Heart right ventricle (tissue), 16 donors: ENCODE data around the gene NKIRAS2. TPM values are rescaled to one million over a fixed set of nuclear protein-coding genes. Genes with fewer than 3 reads are reported as not detected.
A peak's percentile ranks its signal among the peaks of the same experiment; 100 is the strongest.

ENCODE experiments used
- ATAC-seq, 8 donors: fragments of 200-7000 bp; cut with Tn5 transposase; one replicate each; pipeline ENCODE4 v1.9.1; 2020; ENCODE audit warnings: mild to moderate bottlenecking in 8 of 8, moderate library complexity in 8 of 8, moderate number of reproducible peaks in 1 of 8
- DNase-seq, 2 donors: peaks; one replicate each; pipeline ENCODE4 v3.0.0-alpha.2; 2020
- H3K27ac ChIP-seq, 10 donors: fragments of 200-600 bp; sonication (generic) in 2 of 10; one replicate each; pipeline versions ENCODE4 v1.5.0 to v1.8.0; 2020 to 2022; ENCODE audit warnings: mild to moderate bottlenecking in 3 of 10
- H3K27me3 ChIP-seq, 7 donors: fragments of 200-600 bp; one replicate each; pipeline ENCODE4 v1.8.0; 2021 to 2022; ENCODE audit warnings: mild to moderate bottlenecking in 2 of 7
- H3K36me3 ChIP-seq, 9 donors: fragments of 200-600 bp; sonication (generic) in 1 of 9; one replicate each; pipeline versions ENCODE4 v1.5.0 to v1.8.0; 2020 to 2022; ENCODE audit warnings: mild to moderate bottlenecking in 2 of 9
- H3K4me1 ChIP-seq, 9 donors: fragments of 200-600 bp; sonication (generic) in 1 of 9; one replicate each; pipeline versions ENCODE4 v1.5.0 to v1.8.0; 2020 to 2022; ENCODE audit warnings: mild to moderate bottlenecking in 4 of 9
- H3K4me3 ChIP-seq, 10 donors: fragments of 200-600 bp; sonication (generic) in 2 of 10; one replicate each; pipeline versions ENCODE4 v1.5.0 to v1.8.0; 2020 to 2022; ENCODE audit warnings: mild to moderate bottlenecking in 7 of 10, moderate library complexity in 2 of 10
- H3K9me3 ChIP-seq, 11 donors: fragments of 200-600 bp in 10 of 11; sonication (generic) in 2 of 11; one replicate each; pipeline versions ENCODE4 v1.5.0 to v1.8.0; 2013 to 2022; ENCODE audit warnings: mild to moderate bottlenecking in 2 of 11, control low read depth in 1 of 11, moderate library complexity in 1 of 11
- WGBS, 2 donors: extraction: QIAGEN DNeasy Blood & Tissue Kit; methylation state at CpG; one replicate each; pipeline ENCODE4 v1.1.7; 2013; ENCODE audit warnings: inconsistent platforms in 1 of 2; 5-methylcytosine and 5-hydroxymethylcytosine counted together
- intact Hi-C, 10 donors: fragments of 100-400 bp; cut with DNase I; formaldehyde crosslinking; loops; one replicate each; pipeline versions ENCODE4 v1.11.1 to v1.14.2; 2022
- polyA plus RNA-seq, 2 donors: library from polyadenylated mRNA; stranded (reverse); fragments of 200-250 nt; gene quantifications; one replicate each; pipeline ENCODE4 v1.2.3, GENCODE V29; 2013
- total RNA-seq, 10 donors: library from RNA; stranded (reverse); fragmentation: NEBNext Ultra II Directional in 3 of 10; extraction: Animal tissue kit (Norgen Biotek cat#: 25700) in 3 of 10; gene quantifications; one replicate each; pipeline versions ENCODE4 v1.2.1 to v1.2.4, GENCODE V29; 2021 to 2023
- TF ChIP-seq, protein P1 (sequence below), 9 donors: fragments of 200-600 bp; sonication (generic) in 2 of 9; IDR thresholded peaks; one replicate each; pipeline versions ENCODE4 v1.5.0 to v1.8.0; 2021 to 2022; ENCODE audit warnings: antibody characterized with exemption in 9 of 9, mild to moderate bottlenecking in 5 of 9, moderate library complexity in 1 of 9
- donor health status: Arrhythmogenic right ventricular cardiomyopathy.
- donor health status: ischemic (EF 13 %, LVEDD 7.1; RV severe dilation, severe dysfunction).
- donor health status: healthy with polysubstance abuse.
- donor health status: DM: no; HTN: yes; CAD: no.
- donor health status: DM: no; HTN: no; CAD: no.
- donor health status: ischemic (EF 25% LVEDD 6.9; RV normal size, moderate dysfunction).
- donor health status: ischemic (EF 25% LVEDD 5.7; RV mildly dilated, moderate dysfunction).
- donor health status: healthy.
- donor health status: DM: yes; HTN: yes; CAD: no.
- donor health status: Ischemic cardiomyopathy.
- donor health status: ischemic (EF 35%, LVEDD 5.7; RV mildly dilated, moderate dysfunction).
- donor health status: nonischemic (EF 11% LVEDD 7.7; RV severe dilation, severe dysfunction).
- donor health status: DM: yes; HTN: yes; CAD: no.
- donor health status: PGD.
- donor health status: ischemic (EF 29% LVEDD 5.4; RV normal size, mild dysfunction).
- donor health status: nonischemic (EF 23%, LVEDD 6.1; RV moderate dilation, normal function).

The NKIRAS2 gene
- total and polyA plus RNA-seq, 12 donors = 50.1 to 64.1 (median 57.2) TPM

- WGBS, 2 donors = 17 to 27% methylated on average over 3 of the region's 3 CpGs
Observed at GRCh38 chr17:42071810-42072209, 51.9 kb downstream of the NKIRAS2 start.

GRCh38 chr17:42072323-42073187 is 52.7 kb downstream of the NKIRAS2 start:
- H3K27me3 ChIP-seq = peaks cover 0 to 39% (median 31%) of the 10 kb centered on the region in 7 donors
- intact Hi-C loops = no loop called here
- H3K36me3 ChIP-seq = no peaks in the 10 kb centered on the region
- TF ChIP-seq, protein P1, sequence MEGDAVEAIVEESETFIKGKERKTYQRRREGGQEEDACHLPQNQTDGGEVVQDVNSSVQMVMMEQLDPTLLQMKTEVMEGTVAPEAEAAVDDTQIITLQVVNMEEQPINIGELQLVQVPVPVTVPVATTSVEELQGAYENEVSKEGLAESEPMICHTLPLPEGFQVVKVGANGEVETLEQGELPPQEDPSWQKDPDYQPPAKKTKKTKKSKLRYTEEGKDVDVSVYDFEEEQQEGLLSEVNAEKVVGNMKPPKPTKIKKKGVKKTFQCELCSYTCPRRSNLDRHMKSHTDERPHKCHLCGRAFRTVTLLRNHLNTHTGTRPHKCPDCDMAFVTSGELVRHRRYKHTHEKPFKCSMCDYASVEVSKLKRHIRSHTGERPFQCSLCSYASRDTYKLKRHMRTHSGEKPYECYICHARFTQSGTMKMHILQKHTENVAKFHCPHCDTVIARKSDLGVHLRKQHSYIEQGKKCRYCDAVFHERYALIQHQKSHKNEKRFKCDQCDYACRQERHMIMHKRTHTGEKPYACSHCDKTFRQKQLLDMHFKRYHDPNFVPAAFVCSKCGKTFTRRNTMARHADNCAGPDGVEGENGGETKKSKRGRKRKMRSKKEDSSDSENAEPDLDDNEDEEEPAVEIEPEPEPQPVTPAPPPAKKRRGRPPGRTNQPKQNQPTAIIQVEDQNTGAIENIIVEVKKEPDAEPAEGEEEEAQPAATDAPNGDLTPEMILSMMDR (IDR thresholded peaks at IDR 0.05) = peak in 2 of 9 donors; percentile 7 to 14
- peaks cover 0 to 14% (median 5%) of the 10 kb centered on the region in 9 donors for H3K4me1 ChIP-seq
- WGBS, 2 donors = 7 to 11% methylated on average over 63 to 67 of the region's 67 CpGs
- no peak for DNase-seq
- no peak overlapping the region for H3K27ac ChIP-seq
- peak in 3 of 8 donors; percentile 32 to 50 (median 49) for ATAC-seq
- no peaks in the 10 kb centered on the region for H3K9me3 ChIP-seq
- H3K4me3 ChIP-seq = peak overlapping the region in 9 of 10 donors; percentile 18 to 43 (median 35)

More at GRCh38 chr17:42071810-42072209, 51.9 kb downstream of the NKIRAS2 start:
- TF ChIP-seq, protein P1 (IDR thresholded peaks at IDR 0.05) = no peak
- no peaks in the 10 kb centered on the region for H3K9me3 ChIP-seq
- peak overlapping the region in 5 of 10 donors; percentile 33 to 43 (median 39) for H3K4me3 ChIP-seq
- peaks cover 0 to 14% (median 5%) of the 10 kb centered on the region in 9 donors for H3K4me1 ChIP-seq
- H3K27ac ChIP-seq = no peak overlapping the region
- peaks cover 0 to 39% (median 31%) of the 10 kb centered on the region in 7 donors for H3K27me3 ChIP-seq
- DNase-seq (no peak), ATAC-seq (no peak)
- intact Hi-C loops = no loop called here
- H3K36me3 ChIP-seq = no peaks in the 10 kb centered on the region

Other genes with a start within 250 kb of the NKIRAS2 start
- gene JUP, start 233.4 kb upstream of the NKIRAS2 start, total RNA-seq = 100 to 1,000 TPM; 113 to 217 (median 156) TPM
- 10 to 100 TPM; 80.2 to 95.8 TPM for gene JUP, start 233.4 kb upstream of the NKIRAS2 start, polyA plus RNA-seq
- 1 to 10 TPM; 2.0 to 7.5 (median 3.8) TPM for gene P3H4, start 208.1 kb upstream of the NKIRAS2 start, total RNA-seq
- gene P3H4, start 208.1 kb upstream of the NKIRAS2 start, polyA plus RNA-seq = 1 to 10 TPM; 5.6 to 7.3 TPM
- 10 to 100 TPM in 4 of 10 donors, 1 to 10 TPM in 6; 4.8 to 31.8 (median 8.7) TPM for gene FKBP10, start 207.1 kb upstream of the NKIRAS2 start, total RNA-seq
- gene FKBP10, start 207.1 kb upstream of the NKIRAS2 start, polyA plus RNA-seq = 10 to 100 TPM; 27.8 to 29.3 TPM
- 10 to 100 TPM; 14.5 to 25.0 (median 20.5) TPM for gene NT5C3B, start 183.9 kb upstream of the NKIRAS2 start, total RNA-seq
- gene NT5C3B, start 183.9 kb upstream of the NKIRAS2 start, polyA plus RNA-seq = 10 to 100 TPM; 42.1 to 48.5 TPM
- gene KLHL10, start 182.3 kb upstream of the NKIRAS2 start, total RNA-seq = under 1 TPM in 4 of 10 donors, not detected in 6; 0.12 to 0.25 (median 0.18) TPM
- under 1 TPM in 1 of 2 donors, not detected in 1; 0.01 TPM for gene KLHL10, start 182.3 kb upstream of the NKIRAS2 start, polyA plus RNA-seq
- 1 to 10 TPM; 2.1 to 4.9 (median 3.6) TPM for gene KLHL11, start 154.7 kb upstream of the NKIRAS2 start, total RNA-seq
- gene KLHL11, start 154.7 kb upstream of the NKIRAS2 start, polyA plus RNA-seq = 1 to 10 TPM; 1.4 TPM
- gene ACLY, start 101.1 kb upstream of the NKIRAS2 start, total RNA-seq = 10 to 100 TPM; 22.0 to 42.2 (median 25.2) TPM
- 10 to 100 TPM; 12.1 to 27.0 TPM for gene ACLY, start 101.1 kb upstream of the NKIRAS2 start, polyA plus RNA-seq
- gene ODAD4, start 89.5 kb upstream of the NKIRAS2 start, total RNA-seq = 1 to 10 TPM in 3 of 10 donors, under 1 TPM in 7; 0.23 to 1.6 (median 0.63) TPM
- 1 to 10 TPM; 1.2 to 1.5 TPM for gene ODAD4, start 89.5 kb upstream of the NKIRAS2 start, polyA plus RNA-seq
- 10 to 100 TPM; 19.4 to 42.7 (median 26.2) TPM for gene CNP, start 53.3 kb upstream of the NKIRAS2 start, total RNA-seq
- 10 to 100 TPM; 17.2 to 25.6 TPM for gene CNP, start 53.3 kb upstream of the NKIRAS2 start, polyA plus RNA-seq
- gene DNAJC7, start 2.7 kb upstream of the NKIRAS2 start, total RNA-seq = 10 to 100 TPM; 68.8 to 90.0 (median 80.5) TPM
- gene DNAJC7, start 2.7 kb upstream of the NKIRAS2 start, polyA plus RNA-seq = 100 to 1,000 TPM in 1 of 2 donors, 10 to 100 TPM in 1; 93.7 to 121 TPM
- 1 to 10 TPM in 3 of 10 donors, under 1 TPM in 7; 0.46 to 1.2 (median 0.88) TPM for gene C17orf113, start 30.5 kb downstream of the NKIRAS2 start, total RNA-seq
- 1 to 10 TPM in 1 of 2 donors, under 1 TPM in 1; 0.26 to 1.2 TPM for gene C17orf113, start 30.5 kb downstream of the NKIRAS2 start, polyA plus RNA-seq
- gene ZNF385C, start 78.4 kb downstream of the NKIRAS2 start, total RNA-seq = under 1 TPM in 9 of 10 donors, not detected in 1; 0.16 to 0.56 (median 0.24) TPM
- gene ZNF385C, start 78.4 kb downstream of the NKIRAS2 start, polyA plus RNA-seq = under 1 TPM; 0.09 to 0.29 TPM
- gene DHX58, start 92.6 kb downstream of the NKIRAS2 start, total RNA-seq = 1 to 10 TPM; 2.2 to 8.4 (median 4.0) TPM
- gene DHX58, start 92.6 kb downstream of the NKIRAS2 start, polyA plus RNA-seq = 10 to 100 TPM in 1 of 2 donors, 1 to 10 TPM in 1; 3.4 to 16.9 TPM
- gene KAT2A, start 101.3 kb downstream of the NKIRAS2 start, total RNA-seq = 10 to 100 TPM in 9 of 10 donors, 1 to 10 TPM in 1; 9.3 to 29.7 (median 13.3) TPM
- gene KAT2A, start 101.3 kb downstream of the NKIRAS2 start, polyA plus RNA-seq = 100 to 1,000 TPM in 1 of 2 donors, 10 to 100 TPM in 1; 20.6 to 118 TPM
- under 1 TPM in 1 of 10 donors, not detected in 9; 0.23 TPM for gene HSPB9, start 102.7 kb downstream of the NKIRAS2 start, total RNA-seq
- gene HSPB9, start 102.7 kb downstream of the NKIRAS2 start, polyA plus RNA-seq = under 1 TPM; 0.01 to 0.29 TPM
- gene RAB5C, start 134.9 kb downstream of the NKIRAS2 start, total RNA-seq = 10 to 100 TPM; 24.6 to 64.4 (median 35.3) TPM
- 10 to 100 TPM; 33.3 to 76.5 TPM for gene RAB5C, start 134.9 kb downstream of the NKIRAS2 start, polyA plus RNA-seq
- under 1 TPM in 6 of 10 donors, not detected in 4; 0.06 to 0.22 (median 0.13) TPM for gene KCNH4, start 161.1 kb downstream of the NKIRAS2 start, total RNA-seq
- under 1 TPM; 0.07 to 0.29 TPM for gene KCNH4, start 161.1 kb downstream of the NKIRAS2 start, polyA plus RNA-seq
- gene HCRT, start 165.4 kb downstream of the NKIRAS2 start, total RNA-seq = not detected
- gene HCRT, start 165.4 kb downstream of the NKIRAS2 start, polyA plus RNA-seq = not detected
- 10 to 100 TPM in 2 of 10 donors, 1 to 10 TPM in 8; 4.6 to 11.5 (median 6.2) TPM for gene GHDC, start 174.4 kb downstream of the NKIRAS2 start, total RNA-seq
- gene GHDC, start 174.4 kb downstream of the NKIRAS2 start, polyA plus RNA-seq = 10 to 100 TPM in 1 of 2 donors, 1 to 10 TPM in 1; 7.0 to 10.1 TPM